ENCODE data around the gene HIP1R. TPM values are rescaled to one million over a fixed set of nuclear protein-coding genes. Genes with fewer than 3 reads are reported as not detected.
A peak's percentile ranks its signal among the peaks of the same experiment; 100 is the strongest.

Gene HIP1R
- total and polyA plus RNA-seq, 7 donors: 4.5 to 17.6 (median 8.0) TPM

- Histone ChIP-seq H3K4me3 (no peak overlapping the region), H3K27ac (no peak overlapping the region), H3K27me3 (ENCODE audit: insufficient read depth in 3 of 3, low read length in 2 of 3) (no peaks in the 10 kb centered on the region), H3K4me1 (no peaks in the 10 kb centered on the region), H3K9me3 (no peaks in the 10 kb centered on the region), H3K36me3 (ENCODE audit: insufficient read depth in 1 of 2, low read depth in 1 of 2) (peaks cover 0 to 5% of the 10 kb centered on the region in 2 donors)
- 76 to 85% (median 84%) methylated on average over 5 of the region's 5 CpGs for WGBS, 3 donors
- no peak for TF ChIP-seq CTCF (IDR thresholded peaks at IDR 0.05)
- DNase-seq (no peak), ATAC-seq (no peak)
- intact Hi-C loops (cut with DNase I): loop anchor here in 1 of 2 donors (5.0 kb wide), 1 partner anchor 42 kb away; no protein-coding TSS in a partner anchor
Observed at GRCh38 chr12:122790393-122791075, 44.7 kb upstream of the HIP1R start.

- H3K4me1 ChIP-seq: no peaks in the 10 kb centered on the region
- H3K36me3 ChIP-seq (ENCODE audit: insufficient read depth in 1 of 2, low read depth in 1 of 2): peaks cover 0 to 5% of the 10 kb centered on the region in 2 donors
- no peaks in the 10 kb centered on the region for H3K27me3 ChIP-seq (ENCODE audit: insufficient read depth in 3 of 3, low read length in 2 of 3)
- DNase-seq (no peak), ATAC-seq (peak in 3 of 4 donors; percentile 35 to 77 (median 55))
- H3K27ac ChIP-seq: no peak overlapping the region
- WGBS, 3 donors: 13 to 17% (median 16%) methylated on average over 10 of the region's 10 CpGs
- peak; percentile 72 for TF ChIP-seq CTCF (IDR thresholded peaks at IDR 0.05)
- no peak overlapping the region for H3K4me3 ChIP-seq
- no peaks in the 10 kb centered on the region for H3K9me3 ChIP-seq
- intact Hi-C loops (cut with DNase I): loop anchor here in 1 of 2 donors (1.0 to 5.0 kb wide), 2 partner anchors 39 to 159 kb away; no protein-coding TSS in a partner anchor
Observed at GRCh38 chr12:122793685-122794106, 41.6 kb upstream of the HIP1R start.

GRCh38 chr12:122795807-122796206 is 39.5 kb upstream of the HIP1R start:
- ATAC-seq (no peak), DNase-seq (no peak)
- intact Hi-C loops (cut with DNase I): no loop called here
- no peaks in the 10 kb centered on the region for H3K36me3 ChIP-seq (ENCODE audit: insufficient read depth in 1 of 2, low read depth in 1 of 2)
- 87 to 95% (median 90%) methylated on average over 4 of the region's 4 CpGs for WGBS, 3 donors
- H3K27ac ChIP-seq: no peak overlapping the region
- H3K4me1 ChIP-seq: no peaks in the 10 kb centered on the region
- H3K9me3 ChIP-seq: no peaks in the 10 kb centered on the region
- no peak overlapping the region for H3K4me3 ChIP-seq
- TF ChIP-seq CTCF (IDR thresholded peaks at IDR 0.05): no peak
- no peaks in the 10 kb centered on the region for H3K27me3 ChIP-seq (ENCODE audit: insufficient read depth in 3 of 3, low read length in 2 of 3)

GRCh38 chr12:122799641-122800243 is 35.5 kb upstream of the HIP1R start:
- H3K4me1 ChIP-seq: no peaks in the 10 kb centered on the region
- ATAC-seq: no peak
- H3K36me3 ChIP-seq (ENCODE audit: insufficient read depth in 1 of 2, low read depth in 1 of 2): peaks cover 0 to 6% of the 10 kb centered on the region in 2 donors
- H3K27me3 ChIP-seq (ENCODE audit: insufficient read depth in 3 of 3, low read length in 2 of 3): no peaks in the 10 kb centered on the region
- intact Hi-C loops (cut with DNase I): no loop called here
- WGBS, 3 donors: 86 to 91% (median 87%) methylated on average over 13 of the region's 13 CpGs
- no peak for TF ChIP-seq CTCF (IDR thresholded peaks at IDR 0.05)
- DNase-seq: no peak
- H3K27ac ChIP-seq: no peak overlapping the region
- no peak overlapping the region for H3K4me3 ChIP-seq
- H3K9me3 ChIP-seq: no peaks in the 10 kb centered on the region

Measured in psoas muscle (tissue), 8 donors.